SJCRH30 (cell line): ENCODE measurements around the gene CCL8. TPM values are rescaled to one million over a fixed set of nuclear protein-coding genes. Genes with fewer than 3 reads are reported as not detected.

Source experiments
- DNase-seq, 2 experiments: peaks; one replicate each; pipeline ENCODE4 v3.0.0-alpha.2; 2015 to 2020
- H3K27ac ChIP-seq: fragments of 250-450 bp; sonication (Bioruptor Pico); 2 replicates; pipeline ENCODE4 v1.5.1; 2020; ENCODE audit warnings: mild to moderate bottlenecking, moderate library complexity
- H3K27me3 ChIP-seq: fragments of 250-450 bp; sonication (Bioruptor Pico); 2 replicates; pipeline ENCODE4 v1.5.1; 2020; ENCODE audit warnings: mild to moderate bottlenecking, moderate library complexity
- H3K36me3 ChIP-seq: fragments of 250-450 bp; sonication (Bioruptor Pico); 2 replicates; pipeline ENCODE4 v1.5.1; 2020; ENCODE audit warnings: mild to moderate bottlenecking, moderate library complexity
- H3K4me1 ChIP-seq: fragments of 250-450 bp; sonication (Bioruptor Pico); 2 replicates; pipeline ENCODE4 v1.5.1; 2020; ENCODE audit warnings: mild to moderate bottlenecking, moderate library complexity
- H3K4me3 ChIP-seq: fragments of 250-450 bp; sonication (Bioruptor Pico); 2 replicates; pipeline ENCODE4 v1.5.1; 2020; ENCODE audit warnings: mild to moderate bottlenecking, moderate library complexity
- H3K9me3 ChIP-seq: fragments of 250-450 bp; sonication (Bioruptor Pico); replicated peaks from 2 replicates; pipeline ENCODE4 v1.5.1; 2020; ENCODE audit warnings: mild to moderate bottlenecking, moderate library complexity
- total RNA-seq: library from RNA; depleted of rRNA; stranded (reverse); fragments of >200 nt; shearing (Covaris generic); gene quantifications from 2 replicates; pipeline ENCODE4 v1.2.3, GENCODE V29; 2014; rRNA removed

The CCL8 gene
- total RNA-seq, 1 experiment from 2014 or later, result not detected

DNA sequence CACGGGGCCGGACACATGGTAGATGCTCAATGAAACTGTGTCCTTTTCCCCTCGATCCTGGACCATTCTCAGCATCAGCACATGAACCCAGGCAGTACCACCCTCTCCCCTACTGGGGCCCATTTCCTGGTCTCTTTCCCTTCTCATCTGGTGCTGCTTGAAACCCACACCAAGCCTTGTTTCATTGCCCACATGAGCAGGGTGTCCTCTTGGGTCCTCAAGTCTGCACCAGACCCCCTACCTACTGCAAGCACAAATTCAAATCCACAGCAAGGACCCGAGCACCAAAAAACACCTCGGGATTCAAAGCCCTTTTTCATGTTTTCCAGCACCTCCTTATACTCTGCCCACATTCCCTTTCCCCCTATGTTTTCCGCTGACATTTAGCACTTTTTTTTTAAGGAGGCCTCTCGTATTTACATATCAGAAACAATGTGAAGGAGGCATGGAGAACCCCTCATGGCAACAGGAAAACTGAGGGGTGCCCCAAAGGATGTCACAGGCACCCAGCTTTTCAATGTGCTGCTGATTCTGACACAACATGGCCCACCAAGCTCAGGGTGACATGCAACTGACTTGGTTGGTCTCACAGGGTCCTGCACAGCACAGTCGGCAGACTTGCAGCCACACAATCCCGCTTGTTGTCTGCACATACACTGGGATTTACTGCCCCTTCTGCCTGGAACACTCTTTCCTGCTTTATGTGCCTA is 48.4 kb downstream of the CCL8 start:
- no peak overlapping the region for H3K4me3 ChIP-seq
- no peaks in the 10 kb centered on the region for H3K36me3 ChIP-seq
- DNase-seq, result no peak
- no peaks in the 10 kb centered on the region for H3K4me1 ChIP-seq
- H3K27me3 ChIP-seq, result peaks cover 17% of the 10 kb centered on the region
- no peak overlapping the region for H3K27ac ChIP-seq
- no peaks in the 10 kb centered on the region for H3K9me3 ChIP-seq

DNA sequence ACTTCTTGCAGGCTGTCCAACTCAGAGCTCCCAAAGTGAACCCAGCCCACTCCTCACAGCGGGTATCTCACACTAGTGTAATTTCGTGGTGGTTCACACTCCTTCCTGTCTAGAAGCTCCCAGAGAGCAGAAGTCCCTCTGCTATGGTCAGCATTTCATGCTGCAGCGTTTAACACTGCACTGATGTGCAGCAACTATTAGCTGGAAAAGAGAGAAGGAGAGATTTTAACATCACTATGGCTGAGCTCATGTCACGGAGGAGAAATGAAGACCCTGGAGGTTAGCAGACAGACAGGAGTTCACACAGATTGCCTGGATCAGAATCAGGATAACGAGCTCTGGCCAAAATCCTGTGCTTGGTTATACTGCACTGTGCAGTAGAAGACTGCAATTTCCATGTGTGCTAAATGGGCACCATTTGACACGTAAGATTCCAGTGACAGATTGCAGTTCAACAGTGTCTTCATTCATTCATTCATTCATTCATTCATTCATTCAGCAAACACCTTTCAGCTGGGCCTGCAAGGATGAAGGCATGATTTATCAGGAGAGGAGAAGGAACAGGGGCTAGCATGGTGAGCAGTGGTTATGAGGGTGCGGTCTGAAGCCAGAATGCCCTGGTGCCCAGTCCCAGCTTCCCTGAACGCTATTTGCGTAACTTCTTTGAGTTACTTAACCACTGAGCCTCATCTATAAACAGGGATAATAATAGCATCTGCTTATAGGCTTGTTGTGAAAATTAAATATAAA is 49.1 kb downstream of the CCL8 start:
- Histone ChIP-seq H3K9me3 (no peaks in the 10 kb centered on the region), H3K4me1 (no peaks in the 10 kb centered on the region), H3K4me3 (no peak overlapping the region), H3K27me3 (peaks cover 21% of the 10 kb centered on the region), H3K27ac (no peak overlapping the region), H3K36me3 (no peaks in the 10 kb centered on the region)
- DNase-seq, result no peak

DNA sequence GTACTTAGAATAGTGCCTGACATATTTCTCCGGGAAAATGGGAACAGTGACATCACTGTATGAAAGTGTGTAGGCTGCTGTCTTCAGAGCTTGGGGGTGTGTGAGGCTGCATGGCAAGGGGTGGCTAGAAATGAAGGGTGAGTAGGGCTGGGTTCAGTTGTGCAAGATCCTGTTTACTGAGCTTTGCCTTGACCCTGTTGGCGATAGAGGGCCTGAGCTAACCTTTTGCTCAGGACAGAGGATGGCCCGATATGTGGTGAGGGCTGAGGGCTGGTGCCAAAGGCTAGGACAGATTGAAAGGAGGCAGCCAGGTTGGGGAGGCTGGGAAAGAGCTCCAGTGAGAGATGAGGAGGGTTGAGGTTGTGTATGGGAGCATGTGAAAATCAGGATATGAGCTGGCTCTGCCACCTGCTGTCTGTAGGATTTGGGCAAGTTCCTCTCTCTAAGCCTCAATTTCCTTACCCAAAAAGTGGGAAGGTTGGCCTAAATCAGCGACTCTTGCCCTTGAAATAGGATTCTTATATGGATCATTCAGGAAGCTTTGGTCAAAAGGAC is 49.8 kb downstream of the CCL8 start:
- H3K4me1 ChIP-seq, result no peaks in the 10 kb centered on the region
- H3K36me3 ChIP-seq, result no peaks in the 10 kb centered on the region
- H3K27ac ChIP-seq, result no peak overlapping the region
- peaks cover 23% of the 10 kb centered on the region for H3K27me3 ChIP-seq
- no peak for DNase-seq
- no peak overlapping the region for H3K4me3 ChIP-seq
- H3K9me3 ChIP-seq, result no peaks in the 10 kb centered on the region

DNA sequence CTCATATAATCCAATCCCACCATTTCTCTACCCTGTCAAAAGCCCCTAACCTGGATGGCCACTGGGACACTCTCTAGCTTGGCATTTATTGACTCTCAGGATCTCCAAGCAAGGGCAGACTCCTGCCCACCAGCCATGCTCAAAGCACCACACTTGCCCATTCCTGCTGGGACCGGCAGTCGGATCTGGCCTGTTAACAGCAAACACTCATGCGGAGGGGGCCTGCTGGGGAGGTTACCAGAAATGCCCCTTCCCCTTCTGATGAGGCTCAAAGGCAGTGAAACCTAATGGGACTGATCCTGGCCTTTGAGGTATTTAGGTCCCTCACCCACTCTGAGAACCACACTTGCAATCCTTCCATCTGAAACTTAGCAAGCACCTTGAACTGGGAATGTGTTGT is 50.3 kb downstream of the CCL8 start:
- Histone ChIP-seq H3K9me3 (no peaks in the 10 kb centered on the region), H3K27me3 (peaks cover 23% of the 10 kb centered on the region), H3K36me3 (no peaks in the 10 kb centered on the region), H3K4me1 (no peaks in the 10 kb centered on the region), H3K27ac (no peak overlapping the region), H3K4me3 (no peak overlapping the region)
- DNase-seq, result no peak

DNA sequence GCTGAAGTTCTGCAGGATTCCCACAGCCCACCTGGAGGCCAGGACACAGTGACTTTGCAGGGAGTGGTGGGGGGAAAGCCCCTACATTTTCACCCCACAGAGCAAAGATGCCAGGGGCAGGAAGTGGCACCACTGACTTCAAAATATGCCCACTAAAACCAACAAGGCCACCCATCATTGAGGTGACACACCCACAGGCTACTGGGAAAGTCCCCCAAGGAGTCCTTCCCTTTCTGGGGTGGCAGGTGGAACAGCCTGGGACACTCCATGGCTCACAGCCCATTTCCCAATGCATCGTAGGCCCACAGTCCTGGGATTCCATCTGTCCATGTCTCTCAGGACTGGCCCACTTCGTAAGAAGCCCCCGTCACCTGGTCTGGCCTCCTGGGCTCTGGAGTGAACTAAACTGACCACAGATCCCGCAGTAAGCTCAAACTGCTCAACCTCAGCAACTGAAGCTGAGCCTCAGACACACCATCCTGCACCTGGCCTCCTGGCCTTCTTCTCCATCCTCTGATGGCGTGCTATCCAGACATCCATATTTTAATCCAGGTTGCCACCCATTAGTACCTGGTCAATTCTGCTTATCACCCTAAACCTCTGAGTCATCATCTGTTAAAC is 51.3 kb downstream of the CCL8 start:
- H3K4me1 ChIP-seq, result no peaks in the 10 kb centered on the region
- H3K27me3 ChIP-seq, result peaks cover 23% of the 10 kb centered on the region
- no peaks in the 10 kb centered on the region for H3K36me3 ChIP-seq
- no peak for DNase-seq
- H3K27ac ChIP-seq, result no peak overlapping the region
- H3K9me3 ChIP-seq, result no peaks in the 10 kb centered on the region
- no peak overlapping the region for H3K4me3 ChIP-seq

DNA sequence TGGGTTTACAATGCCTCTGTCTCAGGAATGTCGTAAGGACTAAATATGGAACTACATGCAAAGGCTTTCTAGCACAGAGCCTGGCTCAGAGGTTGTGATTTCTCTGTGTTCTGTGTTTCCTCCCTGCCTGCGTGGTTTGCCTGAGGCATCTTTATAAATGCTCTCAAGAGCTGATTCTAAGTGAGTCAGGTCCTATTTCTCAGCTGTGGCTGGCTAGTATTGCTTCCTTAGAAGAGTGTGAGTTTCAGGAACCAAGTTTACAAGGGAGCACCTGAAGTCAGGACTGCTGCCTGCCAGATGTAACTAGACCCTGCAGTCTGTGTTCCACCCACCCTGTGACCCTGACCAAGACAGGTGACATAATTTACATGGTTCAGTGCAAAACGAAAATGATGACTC is 51.8 kb downstream of the CCL8 start:
- no peaks in the 10 kb centered on the region for H3K9me3 ChIP-seq
- no peak overlapping the region for H3K27ac ChIP-seq
- no peaks in the 10 kb centered on the region for H3K4me1 ChIP-seq
- DNase-seq, result no peak
- peaks cover 23% of the 10 kb centered on the region for H3K27me3 ChIP-seq
- H3K4me3 ChIP-seq, result no peak overlapping the region
- no peaks in the 10 kb centered on the region for H3K36me3 ChIP-seq

Other genes with a start within 250 kb of the CCL8 start
- 5.3 and 6.7 TPM in 2 replicates for gene CCL2, start 64.2 kb upstream of the CCL8 start, total RNA-seq
- gene CCL7, start 49.2 kb upstream of the CCL8 start, total RNA-seq, result not detected in 2 replicates
- not detected in 2 replicates for gene CCL11, start 33.7 kb upstream of the CCL8 start, total RNA-seq
- gene CCL13, start 37.0 kb downstream of the CCL8 start, total RNA-seq, result not detected in 2 replicates
- gene CCL1, start 43.8 kb downstream of the CCL8 start, total RNA-seq, result not detected in 2 replicates